Endothelial cell of umbilical vein (primary cell): ENCODE results near the gene RASA2. TPM values are rescaled to one million over a fixed set of nuclear protein-coding genes. Genes with fewer than 3 reads are reported as not detected.

Source experiments
- BruUV-seq: library from RNA; stranded (reverse); fragments of 400-500 nt; replicated peaks from 2 replicates; lab custom pipeline; 2021; lab: Mats Ljungman, UMichigan
- CTCF ChIA-PET: fragments of 300-600, 350-600 bp; sonication (Branson Sonifier 250); formaldehyde crosslinking; loops from one replicate; lab custom pipeline; 2021; ENCODE audit warnings: antibody characterized with exemption, inconsistent platforms; lab: Charles Lee
- POLR2A ChIA-PET: fragments of 300-600, 350-600 bp; sonication (Branson Sonifier 250); formaldehyde crosslinking; loops from one replicate; lab custom pipeline; 2021; ENCODE audit warnings: antibody characterized with exemption, inconsistent platforms; lab: Charles Lee
- DNase-seq: peaks from one replicate; pipeline ENCODE4 v3.0.0-alpha.2; 2011; ENCODE audit warnings: low read depth, low spot score
- FAIRE-seq: peaks from 2 replicates; lab custom pipeline; 2011; peaks lifted over from hg19 to GRCh38; lab: Jason Lieb, UNC
- H2AFZ ChIP-seq: 2 replicates; pipeline ENCODE4 v1.6.0; 2012; ENCODE audit warnings: low read depth, low read length, control low read depth, inconsistent platforms
- H3K27ac ChIP-seq: 2 replicates; pipeline ENCODE4 v1.5.1; 2011; ENCODE audit warnings: low read depth, mild to moderate bottlenecking, control low read depth, low read length, moderate library complexity; ENCODE audit not compliant: insufficient read depth
- H3K27me3 ChIP-seq, 2 experiments: 2 replicates each; pipeline versions ENCODE4 v1.6.0 to v1.6.1; 2011; ENCODE audit warnings: low read length in 2 of 2, mixed read lengths in 1 of 2; ENCODE audit not compliant: control insufficient read depth in 2 of 2, insufficient read depth in 2 of 2
- H3K36me3 ChIP-seq, 2 experiments: 2 replicates in 1 of 2; 3 replicates in 1 of 2; pipeline ENCODE4 v1.5.1; 2011; ENCODE audit warnings: low read length in 2 of 2, mild to moderate bottlenecking in 1 of 2, moderate library complexity in 1 of 2; ENCODE audit not compliant: control insufficient read depth in 2 of 2, insufficient read depth in 2 of 2; ENCODE audit errors: extremely low read depth in 1 of 2
- H3K4me1 ChIP-seq: 3 replicates; pipeline ENCODE4 v1.5.1; 2011; ENCODE audit warnings: mild to moderate bottlenecking, low read length; ENCODE audit not compliant: control insufficient read depth, insufficient read depth; ENCODE audit errors: extremely low read depth
- H3K4me2 ChIP-seq: 2 replicates; pipeline ENCODE4 v1.6.1; 2011; ENCODE audit warnings: low read length, control low read depth, mixed read lengths; ENCODE audit not compliant: insufficient read depth
- H3K4me3 ChIP-seq, 3 experiments: fragments of 200-600 bp in 1 of 3; sonication (generic), shearing (Covaris generic) in 1 of 3; replicated peaks in 1 of 3; 2 replicates each; pipeline ENCODE4 v1.5.1; 2011 to 2016; ENCODE audit warnings: control low read depth in 3 of 3, low read length in 3 of 3, mild to moderate bottlenecking in 2 of 3, inconsistent platforms in 1 of 3, low read depth in 1 of 3, moderate library complexity in 1 of 3; ENCODE audit not compliant: insufficient read depth in 1 of 3
- H3K79me2 ChIP-seq: 2 replicates; pipeline ENCODE4 v1.6.0; 2012; ENCODE audit warnings: low read length, inconsistent platforms; ENCODE audit not compliant: control insufficient read depth, insufficient read depth
- H3K9ac ChIP-seq: replicated peaks from 2 replicates; pipeline ENCODE3; 2011; ENCODE audit warnings: low read length, control low read depth; ENCODE audit not compliant: insufficient read depth; ENCODE audit errors: extremely low read depth
- H3K9me1 ChIP-seq: replicated peaks from 3 replicates; pipeline ENCODE4 v1.6.0; 2011; ENCODE audit warnings: mild to moderate bottlenecking, low read length; ENCODE audit not compliant: control insufficient read depth, insufficient read depth; ENCODE audit errors: extremely low read depth
- H3K9me3 ChIP-seq: replicated peaks from 2 replicates; pipeline ENCODE4 v1.5.1; 2012; ENCODE audit warnings: low read length, inconsistent platforms; ENCODE audit not compliant: control insufficient read depth, insufficient read depth
- H4K20me1 ChIP-seq: replicated peaks from 2 replicates; pipeline ENCODE3; 2011; ENCODE audit warnings: mild to moderate bottlenecking, low read length; ENCODE audit not compliant: control insufficient read depth, insufficient read depth; ENCODE audit errors: extremely low read depth
- EZH2 ChIP-seq: IDR thresholded peaks from 2 replicates; pipeline ENCODE4 v1.6.1; 2012; ENCODE audit warnings: borderline replicate concordance, low read depth, mild to moderate bottlenecking, moderate library complexity, low read length, inconsistent platforms; ENCODE audit not compliant: severe bottlenecking
- FOS ChIP-seq: IDR thresholded peaks from 2 replicates; pipeline ENCODE4 v1.6.1; 2011; ENCODE audit warnings: mild to moderate bottlenecking, low read length, moderate library complexity, borderline replicate concordance; ENCODE audit not compliant: insufficient read depth
- GATA2 ChIP-seq: IDR thresholded peaks from 2 replicates; pipeline ENCODE4 v1.7.0; 2011; ENCODE audit warnings: low read depth, mild to moderate bottlenecking, moderate library complexity, mixed read lengths, low read length; ENCODE audit not compliant: insufficient read length, insufficient read depth
- JUN ChIP-seq: IDR thresholded peaks from 2 replicates; pipeline ENCODE4 v1.6.1; 2011; ENCODE audit warnings: borderline replicate concordance, low read depth; ENCODE audit not compliant: insufficient read length, insufficient read depth
- MYC ChIP-seq: IDR thresholded peaks from one replicate; pipeline ENCODE4 v1.6.1; 2011; ENCODE audit warnings: mild to moderate bottlenecking, low read depth, low read length
- POLR2A ChIP-seq: IDR thresholded peaks from 2 replicates; pipeline ENCODE4 v1.6.1; 2012; ENCODE audit warnings: low read depth, mild to moderate bottlenecking, control low read depth, low read length
- POLR2AphosphoS5 ChIP-seq: IDR thresholded peaks from 2 replicates; pipeline ENCODE4 v1.6.1; 2012; ENCODE audit warnings: low read depth, mild to moderate bottlenecking, control low read depth, low read length, moderate library complexity; ENCODE audit not compliant: insufficient read depth
- dilution Hi-C: fragments of 300-500 bp; cut with MboI; formaldehyde crosslinking; loops from one replicate; pipeline ENCODE4 v1.15.0; 2019; ENCODE audit warnings: low sequenced_read_pairs; ENCODE audit not compliant: extremely low pct_ligation_motif_present
- intact Hi-C: fragments of 100-400 bp; cut with micrococcal nuclease; formaldehyde crosslinking; loops from one replicate; pipeline ENCODE4 v1.10.0; 2022
- polyA plus RNA-seq, 4 experiments: library from polyadenylated mRNA; depleted of rRNA in 3 of 4; stranded (reverse) in 3 of 4; unstranded in 1 of 4; fragments of >200 nt; gene quantifications; 2 replicates each; pipeline versions ENCODE4 v1.2.1 to v1.2.3, GENCODE V29; 2011 to 2012; ENCODE audit warnings: missing spikeins in 1 of 4
- total RNA-seq: library from RNA; stranded (reverse); gene quantifications from 2 replicates; pipeline ENCODE4 v1.2.3, GENCODE V29; 2021
- TF ChIP-seq, protein P1 (sequence below): IDR thresholded peaks from 2 replicates; pipeline ENCODE4 v1.6.1; 2011; ENCODE audit not compliant: insufficient read depth, insufficient read length
- TF ChIP-seq, protein P2 (sequence below), 2 donors: IDR thresholded peaks; 1 replicate in 1 of 2; 2 replicates in 1 of 2; pipeline ENCODE4 v1.5.1; 2011; ENCODE audit warnings: low read length in 2 of 2, mild to moderate bottlenecking in 2 of 2, moderate library complexity in 2 of 2, control low read depth in 1 of 2, inconsistent platforms in 1 of 2, low read depth in 1 of 2; ENCODE audit not compliant: insufficient read depth in 1 of 2; ENCODE audit errors: extremely low read depth in 1 of 2

Gene RASA2
- total and polyA plus RNA-seq, 2 donors (not counting 3 experiments of a cell fraction or from before 2014, with no cell fraction given) = 3.1 to 20.2 TPM

- Histone ChIP-seq H3K4me1 (no peaks in the 10 kb centered on the region), H3K4me2 (no peak overlapping the region), H3K36me3 (no peaks in the 10 kb centered on the region), H3K9me3 (no peaks in the 10 kb centered on the region), H3K9ac (no peak overlapping the region), H4K20me1 (no peaks in the 10 kb centered on the region), H3K4me3 (no peak overlapping the region), H3K9me1 (no peaks in the 10 kb centered on the region), H3K27ac (no peak overlapping the region), H3K79me2 (no peaks in the 10 kb centered on the region), H3K27me3 (peaks cover 0 to 6% of the 10 kb centered on the region in 2 experiments), H2AFZ (no peak overlapping the region)
- DNase-seq (no peak), FAIRE-seq (no peak)
- POLR2A ChIA-PET = interaction anchor here (0.6 kb wide), 1 partner anchor 345 kb away, joined by 5 read pairs; no protein-coding TSS in a partner anchor
- no TSS peak for BruUV-seq
- dilution Hi-C loops = no loop called here
- intact Hi-C loops = no loop called here
- TF ChIP-seq EZH2 (no peak), FOS (no peak), GATA2 (no peak), JUN (no peak), POLR2A (no peak), POLR2AphosphoS5 (no peak), MYC (no peak)
- TF ChIP-seq, protein P1, sequence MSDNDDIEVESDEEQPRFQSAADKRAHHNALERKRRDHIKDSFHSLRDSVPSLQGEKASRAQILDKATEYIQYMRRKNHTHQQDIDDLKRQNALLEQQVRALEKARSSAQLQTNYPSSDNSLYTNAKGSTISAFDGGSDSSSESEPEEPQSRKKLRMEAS = no peak
- TF ChIP-seq, protein P2, sequence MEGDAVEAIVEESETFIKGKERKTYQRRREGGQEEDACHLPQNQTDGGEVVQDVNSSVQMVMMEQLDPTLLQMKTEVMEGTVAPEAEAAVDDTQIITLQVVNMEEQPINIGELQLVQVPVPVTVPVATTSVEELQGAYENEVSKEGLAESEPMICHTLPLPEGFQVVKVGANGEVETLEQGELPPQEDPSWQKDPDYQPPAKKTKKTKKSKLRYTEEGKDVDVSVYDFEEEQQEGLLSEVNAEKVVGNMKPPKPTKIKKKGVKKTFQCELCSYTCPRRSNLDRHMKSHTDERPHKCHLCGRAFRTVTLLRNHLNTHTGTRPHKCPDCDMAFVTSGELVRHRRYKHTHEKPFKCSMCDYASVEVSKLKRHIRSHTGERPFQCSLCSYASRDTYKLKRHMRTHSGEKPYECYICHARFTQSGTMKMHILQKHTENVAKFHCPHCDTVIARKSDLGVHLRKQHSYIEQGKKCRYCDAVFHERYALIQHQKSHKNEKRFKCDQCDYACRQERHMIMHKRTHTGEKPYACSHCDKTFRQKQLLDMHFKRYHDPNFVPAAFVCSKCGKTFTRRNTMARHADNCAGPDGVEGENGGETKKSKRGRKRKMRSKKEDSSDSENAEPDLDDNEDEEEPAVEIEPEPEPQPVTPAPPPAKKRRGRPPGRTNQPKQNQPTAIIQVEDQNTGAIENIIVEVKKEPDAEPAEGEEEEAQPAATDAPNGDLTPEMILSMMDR (IDR thresholded peaks at IDR 0.05; ENCODE audit: extremely low read depth in 1 of 2, insufficient read depth in 1 of 2, low read depth in 1 of 2, low read length in 2 of 2) = no peak
- CTCF ChIA-PET = interaction anchor here (2.0 kb wide), 1 partner anchor 30 kb away, joined by 4 read pairs; no protein-coding TSS in a partner anchor
Measured at GRCh38 chr3:141650783-141651182, 164.0 kb downstream of the RASA2 start.
